Liver (tissue), 9 donors: ENCODE results near the gene ZDHHC14. TPM values are rescaled to one million over a fixed set of nuclear protein-coding genes. Genes with fewer than 3 reads are reported as not detected.

Source experiments
- DNase-seq: peaks from one replicate; pipeline ENCODE4 v3.0.0-alpha.2; 2017; ENCODE audit warnings: low spot score
- H3K27ac ChIP-seq, 2 donors: one replicate each; pipeline ENCODE4 v1.7.0; 2013; ENCODE audit warnings: inconsistent platforms in 2 of 2, low read length in 2 of 2, control low read depth in 1 of 2, low read depth in 1 of 2, mild to moderate bottlenecking in 1 of 2
- H3K27me3 ChIP-seq, 4 donors: one replicate each; pipeline versions ENCODE4 v1.6.1 to v1.7.0; 2013; ENCODE audit warnings: low read length in 3 of 4, inconsistent platforms in 1 of 4, mild to moderate bottlenecking in 1 of 4, moderate library complexity in 1 of 4; ENCODE audit not compliant: control insufficient read depth in 4 of 4, insufficient read depth in 4 of 4
- H3K36me3 ChIP-seq, 4 donors: one replicate each; pipeline versions ENCODE4 v1.6.1 to v1.7.0; 2013; ENCODE audit warnings: low read length in 3 of 4, mild to moderate bottlenecking in 3 of 4, low read depth in 1 of 4, moderate library complexity in 1 of 4; ENCODE audit not compliant: control insufficient read depth in 4 of 4, insufficient read depth in 3 of 4
- H3K4me1 ChIP-seq, 4 donors: one replicate each; pipeline versions ENCODE4 v1.6.1 to v1.7.0; 2013; ENCODE audit warnings: low read length in 3 of 4, mild to moderate bottlenecking in 3 of 4, moderate library complexity in 1 of 4; ENCODE audit not compliant: control insufficient read depth in 4 of 4, insufficient read depth in 4 of 4
- H3K4me3 ChIP-seq, 3 donors: one replicate each; pipeline versions ENCODE4 v1.6.1 to v1.7.0; 2013; ENCODE audit warnings: low read length in 3 of 3, control low read depth in 1 of 3, low read depth in 1 of 3, mild to moderate bottlenecking in 1 of 3
- H3K9ac ChIP-seq, 2 donors: one replicate each; pipeline ENCODE4 v1.7.0; 2013; ENCODE audit warnings: low read length in 2 of 2, mild to moderate bottlenecking in 2 of 2, moderate library complexity in 2 of 2, control low read depth in 1 of 2, low read depth in 1 of 2
- H3K9me3 ChIP-seq, 4 donors: one replicate each; pipeline versions ENCODE4 v1.6.1 to v1.7.0; 2013; ENCODE audit warnings: low read length in 3 of 4; ENCODE audit not compliant: control insufficient read depth in 4 of 4
- CTCF ChIP-seq: fragments of 150-350 bp; IDR thresholded peaks from 2 replicates; pipeline ENCODE4 v1.5.1; 2017; ENCODE audit warnings: improper control_type of control experiment, low read depth, low read length; ENCODE audit not compliant: missing input control
- EGR1 ChIP-seq, 2 donors: IDR thresholded peaks; 2 replicates each; pipeline ENCODE4 v1.6.1; 2016 to 2018; ENCODE audit warnings: antibody characterized with exemption in 2 of 2, low read depth in 2 of 2
- FOXA1 ChIP-seq: IDR thresholded peaks from 2 replicates; pipeline ENCODE4 v1.6.1; 2016; ENCODE audit warnings: antibody characterized with exemption
- GABPA ChIP-seq, 2 donors: IDR thresholded peaks in 1 of 2; conservative IDR thresholded peaks in 1 of 2; 2 replicates each; pipeline ENCODE4 v1.6.1; 2016; ENCODE audit warnings: antibody characterized with exemption in 2 of 2, mild to moderate bottlenecking in 1 of 2, moderate library complexity in 1 of 2
- HNF4G ChIP-seq: IDR thresholded peaks from 2 replicates; pipeline ENCODE4 v1.6.1; 2016; ENCODE audit warnings: antibody characterized with exemption
- MAX ChIP-seq: IDR thresholded peaks from 2 replicates; pipeline ENCODE4 v1.6.1; 2016; ENCODE audit warnings: antibody characterized with exemption
- NR2F2 ChIP-seq: IDR thresholded peaks from 2 replicates; pipeline ENCODE4 v1.6.1; 2016; ENCODE audit warnings: antibody characterized with exemption
- RAD21 ChIP-seq, 2 donors: IDR thresholded peaks; 2 replicates each; pipeline ENCODE4 v1.6.1; 2016; ENCODE audit warnings: antibody characterized with exemption in 2 of 2, mild to moderate bottlenecking in 2 of 2
- REST ChIP-seq: IDR thresholded peaks from 2 replicates; pipeline ENCODE4 v1.6.1; 2016; ENCODE audit warnings: antibody characterized with exemption, mild to moderate bottlenecking
- RXRA ChIP-seq, 2 donors: IDR thresholded peaks; 2 replicates each; pipeline ENCODE4 v1.6.1; 2017 to 2018; ENCODE audit warnings: antibody characterized with exemption in 2 of 2, mild to moderate bottlenecking in 1 of 2
- TAF1 ChIP-seq: conservative IDR thresholded peaks from 2 replicates; pipeline ENCODE4 v1.6.1; 2016; ENCODE audit warnings: antibody characterized with exemption, mild to moderate bottlenecking
- YY1 ChIP-seq: IDR thresholded peaks from 2 replicates; pipeline ENCODE4 v1.6.1; 2016; ENCODE audit warnings: antibody characterized with exemption, mild to moderate bottlenecking
- WGBS: extraction: QIAGEN DNeasy Blood & Tissue Kit; methylation state at CpG from one replicate; pipeline ENCODE4 v1.1.7; 2013; 5-methylcytosine and 5-hydroxymethylcytosine counted together
- polyA plus RNA-seq, 2 donors: library from polyadenylated mRNA; stranded (reverse) in 1 of 2; unstranded in 1 of 2; fragments of 200-250 nt in 1 of 2; fragments of >200 nt in 1 of 2; fragmentation: Nextera tagmentation in 1 of 2; extraction: Ambion mirVana in 1 of 2; gene quantifications; one replicate each; pipeline versions ENCODE4 v1.2.1 to v1.2.3, GENCODE V29; 2013 to 2015
- total RNA-seq, 2 donors: library from RNA; depleted of rRNA; stranded (reverse); fragments of >200 nt; gene quantifications; one replicate each; pipeline ENCODE4 v1.2.3, GENCODE V29; 2014
- donor health status: healthy.
- donor health status: healthy.
- donor health status: healthy.
- donor health status: healthy.
- donor health status: healthy.

Gene ZDHHC14
- total and polyA plus RNA-seq, 4 donors, result 4.4 to 11.7 (median 8.4) TPM

GRCh38 chr6:157492741-157493140 lies 111.8 kb downstream of the ZDHHC14 start (continued):
- no peak for TF ChIP-seq EGR1 (IDR thresholded peaks at IDR 0.05; ENCODE audit: low read depth in 2 of 2)
- TF ChIP-seq RAD21 (IDR thresholded peaks at IDR 0.05), result no peak
- no peak for TF ChIP-seq YY1
- TF ChIP-seq CTCF, result no peak
- TF ChIP-seq GABPA (IDR thresholded peaks at IDR 0.05 in 1 of 2, conservative IDR thresholded peaks at IDR 0.05 in 1 of 2), result no peak
- TF ChIP-seq NR2F2, result no peak

GRCh38 chr6:157493173-157493572 lies 112.2 kb downstream of the ZDHHC14 start:
- no peak overlapping the region for H3K9ac ChIP-seq
- WGBS, result 96% methylated on average over 11 of the region's 11 CpGs
- no peak for DNase-seq
- no peaks in the 10 kb centered on the region for H3K9me3 ChIP-seq
- H3K27ac ChIP-seq, result no peak overlapping the region
- H3K27me3 ChIP-seq, result no peaks in the 10 kb centered on the region
- no peaks in the 10 kb centered on the region for H3K4me1 ChIP-seq
- H3K4me3 ChIP-seq, result no peak overlapping the region
- H3K36me3 ChIP-seq, result no peaks in the 10 kb centered on the region
- TF ChIP-seq RXRA (IDR thresholded peaks at IDR 0.05) (no peak), FOXA1 (no peak), HNF4G (no peak), MAX (no peak), REST (no peak), CTCF (no peak)

GRCh38 chr6:157493576-157493975 lies 112.6 kb downstream of the ZDHHC14 start:
- TF ChIP-seq TAF1 (no peak), EGR1 (IDR thresholded peaks at IDR 0.05; ENCODE audit: low read depth in 2 of 2) (no peak)
- no peak for DNase-seq
- WGBS, result 97% methylated on average over 10 of the region's 10 CpGs

More at GRCh38 chr6:157493576-157493975, 112.6 kb downstream of the ZDHHC14 start:
- Histone ChIP-seq H3K9ac (no peak overlapping the region), H3K27ac (no peak overlapping the region), H3K36me3 (no peaks in the 10 kb centered on the region), H3K27me3 (no peaks in the 10 kb centered on the region), H3K4me1 (no peaks in the 10 kb centered on the region), H3K9me3 (no peaks in the 10 kb centered on the region), H3K4me3 (no peak overlapping the region)
